HCT116 (cell line): ENCODE data around the gene RAMAC. TPM values are rescaled to one million over a fixed set of nuclear protein-coding genes. Genes with fewer than 3 reads are reported as not detected.

Experiments
- ATAC-seq: fragments of 200-7000 bp; cut with Tn5 transposase; 2 replicates; pipeline ENCODE4 v1.9.1; 2020; ENCODE audit warnings: mild to moderate bottlenecking, moderate library complexity
- BruUV-seq: library from RNA; stranded (reverse); fragments of 400-500 nt; replicated peaks from 2 replicates; lab custom pipeline; 2021; lab: Mats Ljungman, UMichigan
- CTCF ChIA-PET: fragments of 300-600 bp; sonication (Branson Sonifier 250); formaldehyde crosslinking; loops from one replicate; lab custom pipeline; 2021; ENCODE audit warnings: antibody characterized with exemption; lab: Charles Lee
- POLR2A ChIA-PET: fragments of 300-600, 350-600 bp; sonication (Branson Sonifier 250); formaldehyde crosslinking; loops from one replicate; lab custom pipeline; 2021; ENCODE audit warnings: antibody characterized with exemption; lab: Charles Lee
- RAD21 ChIA-PET, 2 experiments: fragments of 300-600 bp; sonication (Branson Sonifier 250); formaldehyde crosslinking; loops; one replicate each; lab custom pipeline; 2023; ENCODE audit warnings: low total read pairs in 2 of 2; ENCODE audit not compliant: uncharacterized antibody in 2 of 2, unreplicated experiment in 2 of 2, low non-redundant PET in 1 of 2; lab: Charles Lee
- DNase-seq: peaks from one replicate; pipeline ENCODE4 v3.0.0-alpha.2; 2010; ENCODE audit warnings: low read depth, low spot score
- H2AFZ ChIP-seq: fragments of 200-600 bp; shearing (Covaris generic), sonication (generic); 2 replicates; pipeline ENCODE4 v1.6.1; 2017; ENCODE audit warnings: low read depth, mixed run types, mixed read lengths, antibody characterized with exemption, low read length; ENCODE audit not compliant: poor library complexity, severe bottlenecking
- H3K27ac ChIP-seq: 2 replicates; pipeline ENCODE4 v1.5.1; 2012; ENCODE audit warnings: low read depth, low read length
- H3K27me3 ChIP-seq: fragments of 200-600 bp; sonication (generic); 2 replicates; pipeline ENCODE4 v1.6.1; 2016; ENCODE audit warnings: mixed run types, low read length, mixed read lengths; ENCODE audit not compliant: insufficient read depth
- H3K36me3 ChIP-seq, 2 experiments: fragments of 200-500 bp in 1 of 2; fragments of 200-600 bp in 1 of 2; sonication (Bioruptor generic) in 1 of 2; sonication (generic) in 1 of 2; 2 replicates each; pipeline versions ENCODE4 v1.5.1 to v1.6.1; 2014 to 2016; ENCODE audit warnings: low read length in 2 of 2, inconsistent platforms in 1 of 2, mixed read lengths in 1 of 2, mixed run types in 1 of 2; ENCODE audit not compliant: insufficient read depth in 2 of 2, control insufficient read depth in 1 of 2
- H3K4me1 ChIP-seq, 2 experiments: fragments of 200-600 bp in 1 of 2; sonication (generic) in 1 of 2; 2 replicates each; pipeline versions ENCODE4 v1.5.1 to v1.6.1; 2012 to 2017; ENCODE audit warnings: low read length in 2 of 2, inconsistent platforms in 1 of 2, mild to moderate bottlenecking in 1 of 2, mixed read lengths in 1 of 2, mixed run types in 1 of 2, moderate library complexity in 1 of 2; ENCODE audit not compliant: insufficient read depth in 2 of 2, control insufficient read depth in 1 of 2
- H3K4me2 ChIP-seq: fragments of 200-600 bp; sonication (generic); 2 replicates; pipeline ENCODE4 v1.6.1; 2017; ENCODE audit warnings: mixed run types, low read length, mixed read lengths
- H3K4me3 ChIP-seq, 2 experiments: fragments of 200-600 bp in 1 of 2; sonication (generic) in 1 of 2; replicated peaks in 1 of 2; 2 replicates each; pipeline ENCODE4 v1.5.1; 2011 to 2016; ENCODE audit warnings: low read length in 2 of 2, control low read depth in 1 of 2, low read depth in 1 of 2, mild to moderate bottlenecking in 1 of 2, mixed read lengths in 1 of 2, mixed run types in 1 of 2
- H3K79me2 ChIP-seq: fragments of 200-600 bp; sonication (generic); 2 replicates; pipeline ENCODE4 v1.6.1; 2017; ENCODE audit warnings: mild to moderate bottlenecking, mixed run types, low read length, moderate library complexity, mixed read lengths; ENCODE audit not compliant: insufficient read depth
- H3K9ac ChIP-seq: fragments of 200-600 bp; sonication (generic); 2 replicates; pipeline ENCODE4 v1.6.1; 2016; ENCODE audit warnings: low read length, mixed read lengths
- H3K9me2 ChIP-seq: fragments of 200-600 bp; sonication (generic), shearing (Covaris generic); 2 replicates; pipeline ENCODE4 v1.6.1; 2017; ENCODE audit warnings: mixed run types, mild to moderate bottlenecking, moderate library complexity; ENCODE audit not compliant: insufficient read depth
- H3K9me3 ChIP-seq, 2 experiments: fragments of 200-500 bp in 1 of 2; fragments of 200-600 bp in 1 of 2; sonication (Bioruptor generic) in 1 of 2; sonication (generic) in 1 of 2; 2 replicates each; pipeline ENCODE4 v1.6.1; 2014 to 2017; ENCODE audit warnings: low read length in 2 of 2, mixed read lengths in 2 of 2, inconsistent platforms in 1 of 2, low read depth in 1 of 2, mild to moderate bottlenecking in 1 of 2, mixed run types in 1 of 2, moderate library complexity in 1 of 2; ENCODE audit not compliant: control insufficient read depth in 1 of 2, insufficient read depth in 1 of 2
- H4K20me1 ChIP-seq: fragments of 200-600 bp; sonication (generic), shearing (Covaris generic); 2 replicates; pipeline ENCODE4 v1.6.1; 2017; ENCODE audit warnings: mixed run types, mild to moderate bottlenecking, moderate library complexity; ENCODE audit not compliant: insufficient read depth
- CEBPB ChIP-seq: IDR thresholded peaks from 2 replicates; pipeline ENCODE4 v1.6.1; 2012; ENCODE audit warnings: low read depth
- CTCF ChIP-seq, 3 experiments: fragments of 200-600 bp in 1 of 3; sonication (generic) in 1 of 3; IDR thresholded peaks in 2 of 3; conservative IDR thresholded peaks in 1 of 3; 2 replicates each; pipeline ENCODE4 v1.5.1; 2012 to 2017; ENCODE audit warnings: low read depth in 2 of 3, low read length in 2 of 3, antibody characterized with exemption in 1 of 3, borderline replicate concordance in 1 of 3, control low read depth in 1 of 3, mild to moderate bottlenecking in 1 of 3, mixed read lengths in 1 of 3, mixed run types in 1 of 3, moderate library complexity in 1 of 3; ENCODE audit not compliant: insufficient read depth in 1 of 3
- EGR1 ChIP-seq: IDR thresholded peaks from 2 replicates; pipeline ENCODE4 v1.6.1; 2012; ENCODE audit warnings: low read depth
- ELF1 ChIP-seq: IDR thresholded peaks from 2 replicates; pipeline ENCODE4 v1.6.1; 2012; ENCODE audit warnings: low read depth, borderline replicate concordance
- EZH2 ChIP-seq: fragments of 200-600 bp; sonication (generic); IDR thresholded peaks from 2 replicates; pipeline ENCODE4 v1.6.1; 2017; ENCODE audit warnings: antibody characterized with exemption, mixed run types
- EZH2phosphoT487 ChIP-seq: fragments of 200-600 bp; IDR thresholded peaks from 2 replicates; pipeline ENCODE4 v1.6.1; 2018; ENCODE audit warnings: antibody characterized with exemption, borderline replicate concordance
- FOSL1 ChIP-seq: IDR thresholded peaks from 2 replicates; pipeline ENCODE4 v1.6.1; 2012; ENCODE audit warnings: low read depth
- JUND ChIP-seq: IDR thresholded peaks from 2 replicates; pipeline ENCODE4 v1.6.1; 2012
- MAX ChIP-seq: IDR thresholded peaks from 2 replicates; pipeline ENCODE4 v1.6.1; 2012
- POLR2A ChIP-seq: IDR thresholded peaks from 2 replicates; pipeline ENCODE4 v1.7.0; 2011; ENCODE audit warnings: borderline replicate concordance; ENCODE audit not compliant: insufficient read depth, insufficient read length; ENCODE audit errors: extremely low read depth
- POLR2AphosphoS5 ChIP-seq: IDR thresholded peaks from 2 replicates; pipeline ENCODE4 v1.6.1; 2011; ENCODE audit warnings: mild to moderate bottlenecking, low read depth, low read length, moderate library complexity
- RAD21 ChIP-seq: IDR thresholded peaks from 2 replicates; pipeline ENCODE4 v1.6.1; 2012; ENCODE audit warnings: low read depth, mild to moderate bottlenecking
- SIN3A ChIP-seq: IDR thresholded peaks from 2 replicates; pipeline ENCODE4 v1.6.1; 2012; ENCODE audit warnings: low read depth
- SRF ChIP-seq: IDR thresholded peaks from 2 replicates; pipeline ENCODE4 v1.6.1; 2012; ENCODE audit warnings: low read depth
- ZBTB33 ChIP-seq: IDR thresholded peaks from 2 replicates; pipeline ENCODE4 v1.6.1; 2011; ENCODE audit warnings: mild to moderate bottlenecking, low read length, moderate library complexity; ENCODE audit not compliant: insufficient replicate concordance; ENCODE audit errors: extremely low read depth
- intact Hi-C: fragments of 100-400 bp; cut with micrococcal nuclease; formaldehyde crosslinking; loops from 2 replicates; pipeline ENCODE4 v1.10.0; 2022
- total RNA-seq: library from RNA; stranded (reverse); gene quantifications from one replicate; pipeline ENCODE4 v1.2.1, GENCODE V29; 2021; ENCODE audit not compliant: unreplicated experiment

The RAMAC gene
- total RNA-seq, 1 experiment from 2014 or later: 16.5 TPM

GRCh38 chr15:82966671-82967071 lies 19.3 kb upstream of the RAMAC start:
- no peaks in the 10 kb centered on the region for H3K36me3 ChIP-seq
- H2AFZ ChIP-seq: no peak overlapping the region
- RAD21 ChIA-PET: no interaction called here
- ATAC-seq (no peak), DNase-seq (no peak)
- H3K79me2 ChIP-seq: no peaks in the 10 kb centered on the region
- H3K9ac ChIP-seq: no peak overlapping the region
- no peak overlapping the region for H3K4me2 ChIP-seq
- H3K4me1 ChIP-seq: no peaks in the 10 kb centered on the region
- no peak overlapping the region for H3K4me3 ChIP-seq
- intact Hi-C loops: no loop called here
- CTCF ChIA-PET: no interaction called here
- no peak for TF ChIP-seq JUND
- TF ChIP-seq SRF: no peak
- TF ChIP-seq CTCF (IDR thresholded peaks at IDR 0.05 in 2 of 3, conservative IDR thresholded peaks at IDR 0.05 in 1 of 3; ENCODE audit: borderline replicate concordance in 1 of 3, insufficient read depth in 1 of 3, low read depth in 2 of 3, low read length in 2 of 3): no peak
- no peak for TF ChIP-seq CEBPB
- TF ChIP-seq SIN3A: no peak
- H3K27me3 ChIP-seq: 0 out of 2 replicates have a peak, but pooled peaks cover 4% of the 10 kb centered on the region
- H4K20me1 ChIP-seq: no peaks in the 10 kb centered on the region
- H3K9me2 ChIP-seq: no peaks in the 10 kb centered on the region
- H3K9me3 ChIP-seq: no peaks in the 10 kb centered on the region
- H3K27ac ChIP-seq: no peak overlapping the region
- no TSS peak for BruUV-seq
- POLR2A ChIA-PET: no interaction called here

- Histone ChIP-seq H3K4me3 (no peak overlapping the region), H3K4me2 (no peak overlapping the region), H4K20me1 (no peaks in the 10 kb centered on the region), H3K4me1 (no peaks in the 10 kb centered on the region), H3K9ac (no peak overlapping the region), H3K27ac (no peak overlapping the region), H3K79me2 (no peaks in the 10 kb centered on the region), H2AFZ (no peak overlapping the region), H3K9me2 (no peaks in the 10 kb centered on the region), H3K27me3 (0 out of 2 replicates have a peak, but pooled peaks cover 4% of the 10 kb centered on the region), H3K9me3 (no peaks in the 10 kb centered on the region), H3K36me3 (no peaks in the 10 kb centered on the region)
- CTCF ChIA-PET: no interaction called here
- no TSS peak for BruUV-seq
- intact Hi-C loops: no loop called here
- DNase-seq (no peak), ATAC-seq (no peak)
- POLR2A ChIA-PET: no interaction called here
- RAD21 ChIA-PET: no interaction called here
- no peak for TF ChIP-seq MAX
- no peak for TF ChIP-seq ZBTB33
- no peak for TF ChIP-seq EGR1
- no peak for TF ChIP-seq SRF
- TF ChIP-seq RAD21: no peak
- TF ChIP-seq POLR2A: no peak
- no peak for TF ChIP-seq CEBPB
- no peak for TF ChIP-seq EZH2
- TF ChIP-seq FOSL1: no peak
- no peak for TF ChIP-seq SIN3A
- TF ChIP-seq POLR2AphosphoS5: no peak
- TF ChIP-seq EZH2phosphoT487: no peak
- TF ChIP-seq CTCF (IDR thresholded peaks at IDR 0.05 in 2 of 3, conservative IDR thresholded peaks at IDR 0.05 in 1 of 3; ENCODE audit: borderline replicate concordance in 1 of 3, insufficient read depth in 1 of 3, low read depth in 2 of 3, low read length in 2 of 3): no peak
- TF ChIP-seq ELF1: no peak
Measured at GRCh38 chr15:82968066-82968465, 17.9 kb upstream of the RAMAC start.
